HCT116 (cell line): ENCODE data around the gene USP2. TPM values are rescaled to one million over a fixed set of nuclear protein-coding genes. Genes with fewer than 3 reads are reported as not detected.

ENCODE experiments used
- ATAC-seq: fragments of 200-7000 bp; cut with Tn5 transposase; 2 replicates; pipeline ENCODE4 v1.9.1; 2020; ENCODE audit warnings: mild to moderate bottlenecking, moderate library complexity
- BruUV-seq: library from RNA; stranded (reverse); fragments of 400-500 nt; replicated peaks from 2 replicates; lab custom pipeline; 2021; lab: Mats Ljungman, UMichigan
- CTCF ChIA-PET: fragments of 300-600 bp; sonication (Branson Sonifier 250); formaldehyde crosslinking; loops from one replicate; lab custom pipeline; 2021; ENCODE audit warnings: antibody characterized with exemption; lab: Charles Lee
- POLR2A ChIA-PET: fragments of 300-600, 350-600 bp; sonication (Branson Sonifier 250); formaldehyde crosslinking; loops from one replicate; lab custom pipeline; 2021; ENCODE audit warnings: antibody characterized with exemption; lab: Charles Lee
- RAD21 ChIA-PET, 2 experiments: fragments of 300-600 bp; sonication (Branson Sonifier 250); formaldehyde crosslinking; loops; one replicate each; lab custom pipeline; 2023; ENCODE audit warnings: low total read pairs in 2 of 2; ENCODE audit not compliant: uncharacterized antibody in 2 of 2, unreplicated experiment in 2 of 2, low non-redundant PET in 1 of 2; lab: Charles Lee
- DNase-seq: peaks from one replicate; pipeline ENCODE4 v3.0.0-alpha.2; 2010; ENCODE audit warnings: low read depth, low spot score
- H2AFZ ChIP-seq: fragments of 200-600 bp; shearing (Covaris generic), sonication (generic); 2 replicates; pipeline ENCODE4 v1.6.1; 2017; ENCODE audit warnings: low read depth, mixed run types, mixed read lengths, antibody characterized with exemption, low read length; ENCODE audit not compliant: poor library complexity, severe bottlenecking
- H3K27ac ChIP-seq: 2 replicates; pipeline ENCODE4 v1.5.1; 2012; ENCODE audit warnings: low read depth, low read length
- H3K27me3 ChIP-seq: fragments of 200-600 bp; sonication (generic); 2 replicates; pipeline ENCODE4 v1.6.1; 2016; ENCODE audit warnings: mixed run types, low read length, mixed read lengths; ENCODE audit not compliant: insufficient read depth
- H3K36me3 ChIP-seq, 2 experiments: fragments of 200-500 bp in 1 of 2; fragments of 200-600 bp in 1 of 2; sonication (Bioruptor generic) in 1 of 2; sonication (generic) in 1 of 2; 2 replicates each; pipeline versions ENCODE4 v1.5.1 to v1.6.1; 2014 to 2016; ENCODE audit warnings: low read length in 2 of 2, inconsistent platforms in 1 of 2, mixed read lengths in 1 of 2, mixed run types in 1 of 2; ENCODE audit not compliant: insufficient read depth in 2 of 2, control insufficient read depth in 1 of 2
- H3K4me1 ChIP-seq, 2 experiments: fragments of 200-600 bp in 1 of 2; sonication (generic) in 1 of 2; 2 replicates each; pipeline versions ENCODE4 v1.5.1 to v1.6.1; 2012 to 2017; ENCODE audit warnings: low read length in 2 of 2, inconsistent platforms in 1 of 2, mild to moderate bottlenecking in 1 of 2, mixed read lengths in 1 of 2, mixed run types in 1 of 2, moderate library complexity in 1 of 2; ENCODE audit not compliant: insufficient read depth in 2 of 2, control insufficient read depth in 1 of 2
- H3K4me2 ChIP-seq: fragments of 200-600 bp; sonication (generic); 2 replicates; pipeline ENCODE4 v1.6.1; 2017; ENCODE audit warnings: mixed run types, low read length, mixed read lengths
- H3K4me3 ChIP-seq, 2 experiments: fragments of 200-600 bp in 1 of 2; sonication (generic) in 1 of 2; replicated peaks in 1 of 2; 2 replicates each; pipeline ENCODE4 v1.5.1; 2011 to 2016; ENCODE audit warnings: low read length in 2 of 2, control low read depth in 1 of 2, low read depth in 1 of 2, mild to moderate bottlenecking in 1 of 2, mixed read lengths in 1 of 2, mixed run types in 1 of 2
- H3K79me2 ChIP-seq: fragments of 200-600 bp; sonication (generic); 2 replicates; pipeline ENCODE4 v1.6.1; 2017; ENCODE audit warnings: mild to moderate bottlenecking, mixed run types, low read length, moderate library complexity, mixed read lengths; ENCODE audit not compliant: insufficient read depth
- H3K9ac ChIP-seq: fragments of 200-600 bp; sonication (generic); 2 replicates; pipeline ENCODE4 v1.6.1; 2016; ENCODE audit warnings: low read length, mixed read lengths
- H3K9me2 ChIP-seq: fragments of 200-600 bp; sonication (generic), shearing (Covaris generic); 2 replicates; pipeline ENCODE4 v1.6.1; 2017; ENCODE audit warnings: mixed run types, mild to moderate bottlenecking, moderate library complexity; ENCODE audit not compliant: insufficient read depth
- H3K9me3 ChIP-seq, 2 experiments: fragments of 200-500 bp in 1 of 2; fragments of 200-600 bp in 1 of 2; sonication (Bioruptor generic) in 1 of 2; sonication (generic) in 1 of 2; 2 replicates each; pipeline ENCODE4 v1.6.1; 2014 to 2017; ENCODE audit warnings: low read length in 2 of 2, mixed read lengths in 2 of 2, inconsistent platforms in 1 of 2, low read depth in 1 of 2, mild to moderate bottlenecking in 1 of 2, mixed run types in 1 of 2, moderate library complexity in 1 of 2; ENCODE audit not compliant: control insufficient read depth in 1 of 2, insufficient read depth in 1 of 2
- H4K20me1 ChIP-seq: fragments of 200-600 bp; sonication (generic), shearing (Covaris generic); 2 replicates; pipeline ENCODE4 v1.6.1; 2017; ENCODE audit warnings: mixed run types, mild to moderate bottlenecking, moderate library complexity; ENCODE audit not compliant: insufficient read depth
- CBX3 ChIP-seq: IDR thresholded peaks from 2 replicates; pipeline ENCODE4 v1.6.1; 2012; ENCODE audit warnings: low read depth
- ELF1 ChIP-seq: IDR thresholded peaks from 2 replicates; pipeline ENCODE4 v1.6.1; 2012; ENCODE audit warnings: low read depth, borderline replicate concordance
- SIN3A ChIP-seq: IDR thresholded peaks from 2 replicates; pipeline ENCODE4 v1.6.1; 2012; ENCODE audit warnings: low read depth
- intact Hi-C: fragments of 100-400 bp; cut with micrococcal nuclease; formaldehyde crosslinking; loops from 2 replicates; pipeline ENCODE4 v1.10.0; 2022
- total RNA-seq: library from RNA; stranded (reverse); gene quantifications from one replicate; pipeline ENCODE4 v1.2.1, GENCODE V29; 2021; ENCODE audit not compliant: unreplicated experiment
- TF ChIP-seq, protein P1 (sequence below), 3 experiments: fragments of 200-600 bp in 1 of 3; sonication (generic) in 1 of 3; IDR thresholded peaks in 2 of 3; conservative IDR thresholded peaks in 1 of 3; 2 replicates each; pipeline ENCODE4 v1.5.1; 2012 to 2017; ENCODE audit warnings: low read depth in 2 of 3, low read length in 2 of 3, antibody characterized with exemption in 1 of 3, borderline replicate concordance in 1 of 3, control low read depth in 1 of 3, mild to moderate bottlenecking in 1 of 3, mixed read lengths in 1 of 3, mixed run types in 1 of 3, moderate library complexity in 1 of 3; ENCODE audit not compliant: insufficient read depth in 1 of 3
- TF ChIP-seq, protein P2 (sequence below): IDR thresholded peaks from 2 replicates; pipeline ENCODE4 v1.6.1; 2012
- TF ChIP-seq, protein P3 (sequence below): IDR thresholded peaks from 2 replicates; pipeline ENCODE4 v1.6.1; 2012

USP2 gene
- total RNA-seq, 1 experiment from 2014 or later, result 5.0 TPM

DNA sequence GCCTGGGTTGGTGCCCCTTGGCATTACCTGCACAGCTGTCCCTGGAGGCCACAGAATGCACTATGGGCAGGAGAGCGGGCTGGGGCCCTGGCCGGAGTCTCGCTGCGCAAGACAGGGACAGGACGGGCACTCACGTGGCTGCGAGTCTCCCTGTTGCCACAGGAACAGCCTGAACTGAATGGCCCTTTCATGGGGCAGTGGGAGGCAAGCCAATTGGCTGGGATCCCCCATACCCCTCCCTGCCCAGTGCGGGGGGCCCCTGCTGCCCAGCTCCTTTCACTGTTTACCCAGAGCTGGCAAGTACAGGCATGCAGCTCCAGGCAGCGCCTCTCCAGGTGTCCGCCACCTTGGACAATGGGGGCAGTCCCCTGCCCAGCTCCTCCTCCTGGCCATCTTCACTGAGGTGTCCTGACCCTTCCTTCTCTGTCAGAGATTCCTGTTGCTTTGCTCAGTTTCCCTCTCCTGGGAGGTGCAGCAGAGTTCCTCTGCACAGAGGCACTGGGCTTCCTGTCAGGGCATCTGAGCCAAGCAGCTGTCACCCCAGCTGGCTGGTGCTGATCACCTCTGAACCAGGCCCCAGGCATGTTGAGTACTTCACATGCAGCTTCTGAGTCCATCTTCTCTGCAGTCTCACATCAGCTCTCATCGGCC, 5.2 kb downstream of the USP2 start (continued):
- TF ChIP-seq ELF1, result no peak

DNA sequence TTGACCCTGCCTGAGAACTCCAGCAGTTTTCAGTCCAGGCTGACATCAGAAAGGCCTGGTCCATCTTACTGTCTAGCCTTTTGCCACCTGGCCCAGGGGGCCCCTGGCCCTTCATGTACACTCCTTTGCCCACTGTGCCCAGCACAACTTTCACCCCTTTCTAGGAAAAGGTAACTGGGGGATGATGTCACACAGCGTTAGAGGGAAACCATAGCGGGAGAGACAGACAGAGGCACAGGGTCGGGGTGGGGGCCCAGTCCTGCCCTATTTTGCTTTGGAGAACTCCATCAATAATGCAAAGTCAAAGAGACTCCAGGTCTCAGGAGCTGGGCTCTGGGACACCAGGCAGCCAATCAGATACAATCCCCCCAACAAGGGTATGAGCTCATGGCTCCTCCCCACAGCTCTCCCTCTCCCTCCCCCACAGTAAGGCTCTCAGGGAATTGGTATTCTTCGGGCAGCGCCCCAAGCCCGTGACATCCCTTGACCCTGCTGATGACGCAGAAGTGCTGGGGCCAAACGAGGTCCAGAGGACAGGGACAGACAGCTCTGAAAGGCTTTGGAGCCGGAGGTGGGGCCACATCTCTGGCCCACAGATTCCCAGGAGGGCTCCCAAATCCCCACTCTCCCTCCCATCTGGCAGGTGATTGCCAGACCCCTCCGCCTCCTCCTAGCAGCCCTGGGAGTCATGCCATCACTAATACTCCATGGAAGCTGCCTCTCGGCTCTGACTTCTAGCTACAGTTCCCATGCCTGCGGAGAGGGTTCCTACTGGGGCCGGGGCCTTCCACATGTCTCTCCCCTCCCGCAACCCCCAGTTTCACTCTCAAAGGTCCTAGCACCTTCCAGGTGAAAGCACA, 5.9 kb downstream of the USP2 start:
- H2AFZ ChIP-seq, result no peak overlapping the region
- no peaks in the 10 kb centered on the region for H3K27me3 ChIP-seq
- no peak overlapping the region for H3K4me2 ChIP-seq
- H3K9ac ChIP-seq, result no peak overlapping the region
- no peaks in the 10 kb centered on the region for H3K79me2 ChIP-seq
- H3K4me3 ChIP-seq, result no peak overlapping the region
- ATAC-seq (no peak), DNase-seq (no peak)
- ChIA-PET CTCF (interaction anchor here (0.6 to 7.5 kb wide), 8 partner anchors 11 to 170 kb away, joined by 3 to 54 read pairs (median 7); partner anchors contain the start of gene CBL), RAD21 (no interaction called here), POLR2A (no interaction called here)
- H3K9me3 ChIP-seq, result no peaks in the 10 kb centered on the region
- H4K20me1 ChIP-seq, result no peaks in the 10 kb centered on the region
- TF ChIP-seq, protein P1, sequence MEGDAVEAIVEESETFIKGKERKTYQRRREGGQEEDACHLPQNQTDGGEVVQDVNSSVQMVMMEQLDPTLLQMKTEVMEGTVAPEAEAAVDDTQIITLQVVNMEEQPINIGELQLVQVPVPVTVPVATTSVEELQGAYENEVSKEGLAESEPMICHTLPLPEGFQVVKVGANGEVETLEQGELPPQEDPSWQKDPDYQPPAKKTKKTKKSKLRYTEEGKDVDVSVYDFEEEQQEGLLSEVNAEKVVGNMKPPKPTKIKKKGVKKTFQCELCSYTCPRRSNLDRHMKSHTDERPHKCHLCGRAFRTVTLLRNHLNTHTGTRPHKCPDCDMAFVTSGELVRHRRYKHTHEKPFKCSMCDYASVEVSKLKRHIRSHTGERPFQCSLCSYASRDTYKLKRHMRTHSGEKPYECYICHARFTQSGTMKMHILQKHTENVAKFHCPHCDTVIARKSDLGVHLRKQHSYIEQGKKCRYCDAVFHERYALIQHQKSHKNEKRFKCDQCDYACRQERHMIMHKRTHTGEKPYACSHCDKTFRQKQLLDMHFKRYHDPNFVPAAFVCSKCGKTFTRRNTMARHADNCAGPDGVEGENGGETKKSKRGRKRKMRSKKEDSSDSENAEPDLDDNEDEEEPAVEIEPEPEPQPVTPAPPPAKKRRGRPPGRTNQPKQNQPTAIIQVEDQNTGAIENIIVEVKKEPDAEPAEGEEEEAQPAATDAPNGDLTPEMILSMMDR (IDR thresholded peaks at IDR 0.05 in 2 of 3, conservative IDR thresholded peaks at IDR 0.05 in 1 of 3; ENCODE audit: borderline replicate concordance in 1 of 3, insufficient read depth in 1 of 3, low read depth in 2 of 3, low read length in 2 of 3), result no peak
- TF ChIP-seq, protein P2, sequence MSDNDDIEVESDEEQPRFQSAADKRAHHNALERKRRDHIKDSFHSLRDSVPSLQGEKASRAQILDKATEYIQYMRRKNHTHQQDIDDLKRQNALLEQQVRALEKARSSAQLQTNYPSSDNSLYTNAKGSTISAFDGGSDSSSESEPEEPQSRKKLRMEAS, result no peak
- no peak for TF ChIP-seq SIN3A
- no peak for TF ChIP-seq CBX3
- TF ChIP-seq, protein P3, sequence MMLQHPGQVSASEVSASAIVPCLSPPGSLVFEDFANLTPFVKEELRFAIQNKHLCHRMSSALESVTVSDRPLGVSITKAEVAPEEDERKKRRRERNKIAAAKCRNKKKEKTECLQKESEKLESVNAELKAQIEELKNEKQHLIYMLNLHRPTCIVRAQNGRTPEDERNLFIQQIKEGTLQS, result no peak
- no peaks in the 10 kb centered on the region for H3K36me3 ChIP-seq
- no TSS peak for BruUV-seq
- H3K4me1 ChIP-seq, result peaks cover 10 to 33% of the 10 kb centered on the region in 2 experiments; a peak in 2 of 4 replicates
- no peak overlapping the region; the same call in 1 of the 2 replicates for H3K27ac ChIP-seq
- intact Hi-C loops, result no loop called here
- H3K9me2 ChIP-seq, result no peaks in the 10 kb centered on the region
